A549 treated with DMSO at 1 μM for 4 hours (cell line): ENCODE measurements around the gene AP1S3. TPM values are rescaled to one million over a fixed set of nuclear protein-coding genes. Genes with fewer than 3 reads are reported as not detected.

Experiments used
- total RNA-seq: library from RNA; stranded (reverse); fragments of 200-300 nt; extraction: Qiagen RNA extraction; gene quantifications from 5 replicates; pipeline ENCODE4 v1.2.3, GENCODE V29; 2022; ENCODE audit warnings: low read depth

The AP1S3 gene
- total RNA-seq = 23.7 to 33.6 TPM (median 31.4 TPM) in 5 replicates

DNA sequence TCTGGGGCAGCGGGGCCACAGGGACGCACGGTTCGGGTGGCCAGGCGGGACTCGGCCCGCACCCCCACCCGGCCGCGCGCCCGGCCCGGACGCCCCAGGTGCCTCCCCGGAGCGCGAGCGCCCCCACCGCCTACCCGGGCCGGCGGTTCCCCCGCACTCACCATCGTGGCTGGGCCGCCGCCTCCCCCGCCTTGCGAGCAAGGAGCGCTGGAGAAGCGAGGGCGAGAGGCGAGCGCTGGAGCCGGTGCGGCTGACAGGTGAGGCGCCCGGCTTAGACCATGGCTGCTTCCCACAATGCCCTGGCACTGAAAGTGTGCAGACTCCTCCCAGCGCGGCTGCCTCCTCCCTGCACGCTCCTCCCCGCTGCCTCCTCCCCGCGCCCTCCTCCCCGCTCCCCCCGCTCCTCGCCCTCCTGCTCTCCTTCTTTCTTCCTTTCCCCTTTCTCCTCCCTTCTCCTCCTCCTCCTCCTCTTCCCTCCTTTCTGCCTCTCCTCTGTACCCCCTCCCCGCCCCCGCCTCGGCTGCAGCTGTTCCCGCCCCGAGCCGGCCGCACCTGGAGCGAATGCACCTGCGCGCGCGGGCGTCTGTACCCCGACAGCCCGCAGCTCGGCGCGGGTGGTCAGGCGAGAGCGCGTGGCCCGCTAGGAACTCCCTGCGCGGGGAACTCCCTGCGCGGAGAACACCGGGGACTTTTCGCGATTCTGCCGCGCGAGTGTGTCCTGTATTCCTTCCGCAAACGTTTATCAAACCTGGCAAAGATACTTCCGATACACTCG, at the start of gene AP1S3:
Gene AP1S3 (minus strand): TSS at position 296 of the 775 bp plus-strand sequence. CDS start 132 bp downstream, at position 164.

Other genes starting within 250 kb of the AP1S3 start
- gene SCG2, start 235.2 kb downstream of the AP1S3 start, total RNA-seq = 0.94 to 1.5 TPM (median 1.2 TPM) in 5 replicates
- 32.6 to 45.4 TPM (median 40.4 TPM) in 5 replicates for gene WDFY1, start 107.8 kb upstream of the AP1S3 start, total RNA-seq
- gene MRPL44, start 119.9 kb upstream of the AP1S3 start, total RNA-seq = 47.0 to 51.9 TPM (median 49.4 TPM) in 5 replicates
- gene SERPINE2, start 201.7 kb upstream of the AP1S3 start, total RNA-seq = 190 to 262 TPM (median 218 TPM) in 5 replicates